Spleen (tissue), 11 donors: ENCODE data around the gene FYN. TPM values are rescaled to one million over a fixed set of nuclear protein-coding genes. Genes with fewer than 3 reads are reported as not detected.

Experiments
- DNase-seq: peaks from one replicate; pipeline ENCODE4 v3.0.0-alpha.2; 2020
- H3K27ac ChIP-seq, 8 donors: fragments of 200-600 bp; sonication (generic) in 7 of 8; 1 replicate in 4 of 8; 2 replicates in 4 of 8; pipeline versions ENCODE4 v1.5.0 to v1.8.0; 2016 to 2021; ENCODE audit warnings: inconsistent platforms in 4 of 8, mild to moderate bottlenecking in 4 of 8, moderate library complexity in 1 of 8
- H3K27me3 ChIP-seq, 7 donors: fragments of 200-600 bp; sonication (generic) in 6 of 7; replicated peaks in 1 of 7; 1 replicate in 4 of 7; 2 replicates in 3 of 7; pipeline versions ENCODE4 v1.5.0 to v1.8.0; 2016 to 2021; ENCODE audit warnings: inconsistent platforms in 3 of 7, mild to moderate bottlenecking in 1 of 7
- H3K36me3 ChIP-seq, 6 donors: fragments of 200-600 bp; sonication (generic) in 5 of 6; 1 replicate in 4 of 6; 2 replicates in 2 of 6; pipeline versions ENCODE4 v1.5.0 to v1.8.0; 2016 to 2021; ENCODE audit warnings: inconsistent platforms in 2 of 6
- H3K4me1 ChIP-seq, 6 donors: fragments of 200-600 bp; sonication (generic) in 5 of 6; 1 replicate in 3 of 6; 2 replicates in 3 of 6; pipeline versions ENCODE4 v1.5.0 to v1.8.0; 2016 to 2021; ENCODE audit warnings: inconsistent platforms in 3 of 6
- H3K4me3 ChIP-seq, 8 donors: fragments of 200-600 bp; sonication (generic) in 7 of 8; 1 replicate in 4 of 8; 2 replicates in 4 of 8; pipeline versions ENCODE4 v1.5.0 to v1.8.0; 2016 to 2021; ENCODE audit warnings: inconsistent platforms in 4 of 8, mild to moderate bottlenecking in 4 of 8, moderate library complexity in 2 of 8
- H3K9me3 ChIP-seq, 8 donors: fragments of 200-600 bp; sonication (generic) in 7 of 8; 1 replicate in 4 of 8; 2 replicates in 4 of 8; pipeline versions ENCODE4 v1.5.0 to v1.8.0; 2016 to 2021; ENCODE audit warnings: inconsistent platforms in 4 of 8
- POLR2A ChIP-seq, 3 donors: fragments of 450-650 bp; IDR thresholded peaks; one replicate each; pipeline ENCODE4 v1.5.1; 2017; ENCODE audit warnings: antibody characterized with exemption in 3 of 3, mild to moderate bottlenecking in 1 of 3
- POLR2AphosphoS5 ChIP-seq, 3 donors: sonication (generic); formaldehyde crosslinking; IDR thresholded peaks; one replicate each; pipeline ENCODE4 v1.5.1; 2017; ENCODE audit warnings: antibody characterized with exemption in 3 of 3
- WGBS, 5 donors: extraction: QIAGEN DNeasy Blood & Tissue Kit in 3 of 5; methylation state at CpG; one replicate each; pipeline versions ENCODE4 v1.1.5 to v1.1.7; 2013 to 2018; 5-methylcytosine and 5-hydroxymethylcytosine counted together
- intact Hi-C: fragments of 100-400 bp; cut with DNase I; formaldehyde crosslinking; loops from one replicate; pipeline ENCODE4 v1.15.0; 2023; ENCODE audit warnings: low total_unique reads
- polyA plus RNA-seq, 3 donors: library from polyadenylated mRNA; stranded (reverse); fragments of 200-250 nt; gene quantifications; one replicate each; pipeline ENCODE4 v1.2.1, GENCODE V29; 2013
- total RNA-seq, 7 donors: library from RNA; depleted of rRNA in 3 of 7; stranded (reverse); fragments of >200 nt in 3 of 7; fragmentation: NEBNext Ultra II Directional in 4 of 7; extraction: Animal tissue kit (Norgen Biotek cat#: 25700) in 4 of 7; gene quantifications; one replicate each; pipeline versions ENCODE4 v1.1.0 to v1.2.1, GENCODE V29; 2016 to 2021
- TF ChIP-seq, protein P1 (sequence below), 11 experiments: fragments of 200-600 bp in 7 of 11; fragments of 450-650 bp in 4 of 11; sonication (generic) in 4 of 11; IDR thresholded peaks in 8 of 11; conservative IDR thresholded peaks in 3 of 11; 1 replicate in 7 of 11; 2 replicates in 4 of 11; pipeline versions ENCODE4 v1.4.0 to v1.8.0; 2016 to 2021; ENCODE audit warnings: antibody characterized with exemption in 11 of 11, inconsistent platforms in 4 of 11, mild to moderate bottlenecking in 1 of 11
- donor health status: healthy with polysubstance abuse.
- donor health status: DM: no; HTN: no; CAD: no; lungs with moderate emphysema.
- donor health status: DM: no; HTN: no; CAD: no.
- donor health status: Bipolar disorder and iron deficiency.
- donor health status: healthy.
- donor health status: DM: no; HTN: no; CAD: no.
- donor health status: DM: yes; HTN: yes; CAD: no.

The FYN gene
- total and polyA plus RNA-seq, 10 donors, result 56.6 to 409 (median 205) TPM

DNA sequence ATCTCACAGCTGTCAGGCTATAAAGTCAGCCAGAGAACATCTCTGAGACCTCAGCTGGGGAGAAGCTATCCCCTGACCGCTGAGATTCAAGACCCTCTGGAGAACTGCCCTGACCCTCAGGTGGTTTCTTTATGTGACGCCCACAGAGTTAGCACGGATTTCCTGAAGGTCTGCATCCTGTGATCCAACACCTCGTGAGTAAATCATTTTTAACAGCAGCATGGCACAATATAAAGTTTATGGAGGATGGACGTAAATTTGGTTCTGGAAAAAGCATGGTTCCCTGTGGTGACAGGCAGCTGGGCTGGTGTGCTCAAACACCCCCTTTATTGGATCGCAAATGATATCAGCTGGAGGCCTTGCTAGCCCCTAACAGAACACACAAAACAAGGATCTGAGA, 242.2 kb downstream of the FYN start:
- Histone ChIP-seq H3K36me3 (no peaks in the 10 kb centered on the region), H3K4me3 (no peak overlapping the region), H3K9me3 (peaks cover 0 to 11% (median 8%) of the 10 kb centered on the region in 8 donors), H3K27me3 (no peaks in the 10 kb centered on the region), H3K27ac (no peak overlapping the region), H3K4me1 (no peaks in the 10 kb centered on the region)
- TF ChIP-seq POLR2AphosphoS5 (IDR thresholded peaks at IDR 0.05), result no peak
- intact Hi-C loops, result no loop called here
- DNase-seq, result no peak
- 30 to 67% (median 43%) methylated on average over 6 of the region's 6 CpGs for WGBS, 5 donors

DNA sequence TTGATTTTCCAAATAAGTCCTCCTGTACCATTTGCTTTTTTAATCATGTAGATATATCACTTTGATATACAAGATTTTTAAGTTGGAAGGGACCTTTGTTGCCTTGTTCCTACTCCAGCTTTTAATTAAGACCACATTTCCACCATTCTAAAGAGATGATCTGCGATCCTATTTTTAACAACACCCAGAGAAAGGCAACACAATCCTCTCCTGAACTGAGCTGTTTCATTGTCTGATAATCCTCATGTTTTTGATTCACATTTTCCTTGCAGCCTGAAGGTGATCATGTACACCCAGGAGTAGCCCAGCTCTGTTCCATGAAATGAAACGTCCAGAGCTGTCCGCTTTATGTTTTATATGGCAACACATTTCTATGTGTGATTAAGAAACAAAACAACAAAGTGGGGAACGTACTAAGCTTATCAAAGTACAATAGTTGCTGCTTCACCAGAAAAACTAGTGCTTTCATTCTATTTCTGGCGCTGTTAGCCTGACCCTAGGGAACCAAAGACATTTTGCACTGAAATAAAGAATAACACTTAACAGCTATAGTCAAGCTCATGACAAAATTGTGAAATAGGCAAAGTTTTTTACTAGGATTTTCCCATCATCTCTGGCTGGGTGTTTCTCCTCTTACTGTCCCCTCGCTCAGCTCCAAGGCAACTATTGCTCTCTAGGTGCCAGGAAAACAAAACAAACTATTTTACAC, 245.0 kb downstream of the FYN start:
- intact Hi-C loops, result no loop called here
- TF ChIP-seq POLR2A (IDR thresholded peaks at IDR 0.05) (no peak), POLR2AphosphoS5 (IDR thresholded peaks at IDR 0.05) (no peak)
- H3K9me3 ChIP-seq, result peaks cover 0 to 11% (median 8%) of the 10 kb centered on the region in 8 donors
- no peaks in the 10 kb centered on the region for H3K4me1 ChIP-seq
- H3K36me3 ChIP-seq, result no peaks in the 10 kb centered on the region
- no peaks in the 10 kb centered on the region for H3K27me3 ChIP-seq
- no peak overlapping the region for H3K4me3 ChIP-seq
- DNase-seq, result no peak
- WGBS, 5 donors, result 85 to 88% (median 87%) methylated on average over 6 of the region's 6 CpGs
- H3K27ac ChIP-seq, result no peak overlapping the region

DNA sequence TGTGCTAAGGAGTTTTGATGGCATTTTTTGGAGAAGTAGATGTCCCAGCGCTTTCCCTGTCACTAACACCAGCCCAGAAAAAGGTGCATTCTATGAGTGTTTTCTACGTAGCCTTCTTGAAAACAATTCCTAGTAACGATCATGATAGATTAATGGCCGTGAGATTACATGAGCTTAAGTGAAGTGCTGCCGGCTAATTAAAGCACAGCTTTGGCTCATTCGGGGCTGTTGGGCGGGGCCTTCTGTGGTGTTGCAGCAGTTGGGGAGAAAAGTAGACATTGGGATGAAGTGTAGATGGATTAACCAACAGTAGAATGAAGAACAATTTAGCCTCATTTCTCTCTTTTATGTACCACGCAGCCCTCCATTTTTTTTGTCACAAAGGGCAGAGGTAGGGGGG, 246.8 kb downstream of the FYN start:
- intact Hi-C loops, result no loop called here
- H3K27me3 ChIP-seq, result no peaks in the 10 kb centered on the region
- H3K36me3 ChIP-seq, result no peaks in the 10 kb centered on the region
- H3K9me3 ChIP-seq, result peaks cover 0 to 11% (median 8%) of the 10 kb centered on the region in 8 donors
- no peak for DNase-seq
- H3K4me3 ChIP-seq, result peak overlapping the region in 1 of 8 donors; percentile 16
- peak overlapping the region in 3 of 8 donors; percentile 14 to 22 (median 17) for H3K27ac ChIP-seq
- TF ChIP-seq, protein P1, sequence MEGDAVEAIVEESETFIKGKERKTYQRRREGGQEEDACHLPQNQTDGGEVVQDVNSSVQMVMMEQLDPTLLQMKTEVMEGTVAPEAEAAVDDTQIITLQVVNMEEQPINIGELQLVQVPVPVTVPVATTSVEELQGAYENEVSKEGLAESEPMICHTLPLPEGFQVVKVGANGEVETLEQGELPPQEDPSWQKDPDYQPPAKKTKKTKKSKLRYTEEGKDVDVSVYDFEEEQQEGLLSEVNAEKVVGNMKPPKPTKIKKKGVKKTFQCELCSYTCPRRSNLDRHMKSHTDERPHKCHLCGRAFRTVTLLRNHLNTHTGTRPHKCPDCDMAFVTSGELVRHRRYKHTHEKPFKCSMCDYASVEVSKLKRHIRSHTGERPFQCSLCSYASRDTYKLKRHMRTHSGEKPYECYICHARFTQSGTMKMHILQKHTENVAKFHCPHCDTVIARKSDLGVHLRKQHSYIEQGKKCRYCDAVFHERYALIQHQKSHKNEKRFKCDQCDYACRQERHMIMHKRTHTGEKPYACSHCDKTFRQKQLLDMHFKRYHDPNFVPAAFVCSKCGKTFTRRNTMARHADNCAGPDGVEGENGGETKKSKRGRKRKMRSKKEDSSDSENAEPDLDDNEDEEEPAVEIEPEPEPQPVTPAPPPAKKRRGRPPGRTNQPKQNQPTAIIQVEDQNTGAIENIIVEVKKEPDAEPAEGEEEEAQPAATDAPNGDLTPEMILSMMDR (IDR thresholded peaks at IDR 0.05 in 8 of 11, conservative IDR thresholded peaks at IDR 0.05 in 3 of 11), result no peak
- TF ChIP-seq POLR2A (IDR thresholded peaks at IDR 0.05) (no peak), POLR2AphosphoS5 (IDR thresholded peaks at IDR 0.05) (no peak)
- 78 to 95% (median 83%) methylated on average over 8 of the region's 8 CpGs for WGBS, 5 donors
- no peaks in the 10 kb centered on the region for H3K4me1 ChIP-seq

DNA sequence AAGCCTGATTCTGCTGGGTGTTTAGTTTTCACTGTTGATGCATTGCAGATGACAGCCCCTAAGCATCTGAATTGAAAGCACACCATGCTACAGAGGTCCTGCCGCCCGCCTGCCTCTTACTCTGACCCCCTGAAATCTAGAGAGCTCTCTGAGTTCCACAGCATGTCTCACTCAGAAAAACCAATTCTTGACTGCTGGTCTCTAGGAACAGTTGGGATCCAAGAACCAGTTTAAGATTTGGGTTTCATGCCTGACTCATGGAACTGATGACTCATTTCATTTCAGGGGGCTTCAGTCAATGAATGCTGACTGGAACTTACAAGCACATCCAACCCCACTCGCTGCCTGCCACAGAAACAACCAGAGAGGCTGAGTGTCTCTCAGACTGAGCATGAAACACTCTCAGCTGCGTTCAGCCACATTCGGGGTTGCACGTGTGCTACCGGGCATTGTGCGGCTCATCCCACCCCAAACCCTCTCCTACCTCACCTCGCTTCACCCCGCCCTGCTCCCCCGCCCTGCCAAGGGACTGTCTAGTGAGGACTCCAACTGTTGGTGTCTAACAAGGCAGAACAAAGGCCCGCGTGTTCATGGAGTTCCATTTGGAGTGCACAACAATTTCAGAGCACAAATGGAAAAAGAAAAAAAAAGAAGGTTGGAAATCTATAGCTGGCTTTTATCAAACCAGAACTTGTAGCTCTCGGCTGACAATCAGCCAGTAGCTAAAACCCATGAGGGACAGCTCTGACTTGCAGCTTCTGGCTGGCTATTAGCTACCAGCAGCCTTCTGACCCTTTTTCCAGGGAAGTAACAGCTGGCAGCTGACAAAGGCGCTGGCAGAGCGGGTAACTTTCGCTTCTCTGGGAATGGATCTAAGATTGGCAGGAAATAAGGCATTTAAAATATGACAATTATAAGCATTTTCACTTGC, 247.5 kb downstream of the FYN start:
- H3K4me3 ChIP-seq, result peak overlapping the region in 1 of 8 donors; percentile 16
- H3K4me1 ChIP-seq, result no peaks in the 10 kb centered on the region
- H3K9me3 ChIP-seq, result peaks cover 0 to 11% (median 8%) of the 10 kb centered on the region in 8 donors
- no peaks in the 10 kb centered on the region for H3K36me3 ChIP-seq
- H3K27ac ChIP-seq, result peak overlapping the region in 3 of 8 donors; percentile 14 to 22 (median 17)
- WGBS, 5 donors, result 78 to 93% (median 85%) methylated on average over 17 of the region's 17 CpGs
- TF ChIP-seq POLR2AphosphoS5 (IDR thresholded peaks at IDR 0.05), result no peak
- TF ChIP-seq POLR2A (IDR thresholded peaks at IDR 0.05), result no peak
- TF ChIP-seq, protein P1 (IDR thresholded peaks at IDR 0.05 in 8 of 11, conservative IDR thresholded peaks at IDR 0.05 in 3 of 11), result no peak
- intact Hi-C loops, result no loop called here
- H3K27me3 ChIP-seq, result no peaks in the 10 kb centered on the region
- no peak for DNase-seq

DNA sequence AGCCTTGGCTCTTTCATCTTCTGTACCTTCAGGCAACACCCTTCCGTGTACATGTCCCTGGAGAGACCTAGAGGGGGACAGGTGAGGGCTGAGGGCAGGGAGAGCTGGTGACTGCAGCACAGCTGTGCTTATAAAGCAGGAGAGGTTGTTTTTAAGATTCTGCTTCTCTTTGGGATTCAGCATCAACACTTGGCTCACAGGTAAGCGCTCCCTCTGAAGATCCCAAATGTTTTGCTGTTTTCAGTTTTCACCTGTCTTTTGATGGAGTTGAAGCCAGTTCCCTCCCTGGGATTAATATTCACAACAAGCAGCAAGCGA, 248.2 kb downstream of the FYN start:
- H3K27me3 ChIP-seq, result no peaks in the 10 kb centered on the region
- no peaks in the 10 kb centered on the region for H3K36me3 ChIP-seq
- H3K9me3 ChIP-seq, result peaks cover 0 to 11% (median 8%) of the 10 kb centered on the region in 8 donors
- no peaks in the 10 kb centered on the region for H3K4me1 ChIP-seq
- intact Hi-C loops, result no loop called here
- DNase-seq, result no peak
- no peak for TF ChIP-seq POLR2AphosphoS5 (IDR thresholded peaks at IDR 0.05)
- TF ChIP-seq, protein P1 (IDR thresholded peaks at IDR 0.05 in 8 of 11, conservative IDR thresholded peaks at IDR 0.05 in 3 of 11), result no peak
- no peak for TF ChIP-seq POLR2A (IDR thresholded peaks at IDR 0.05)
- no peak overlapping the region for H3K27ac ChIP-seq
- WGBS, 5 donors, result 93 to 99% (median 94%) methylated on average over 3 of the region's 3 CpGs
- H3K4me3 ChIP-seq, result no peak overlapping the region
